Left lung (tissue), 10 donors: Measurements from ENCODE around the gene FMNL2. TPM values are rescaled to one million over a fixed set of nuclear protein-coding genes. Genes with fewer than 3 reads are reported as not detected.

Experiments used
- ATAC-seq: fragments of 200-7000 bp; cut with Tn5 transposase; one replicate; pipeline ENCODE4 v1.9.1; 2020; ENCODE audit warnings: moderate library complexity
- DNase-seq, 4 donors: peaks; one replicate each; pipeline ENCODE4 v3.0.0-alpha.2; 2013 to 2020
- H3K27ac ChIP-seq, 2 donors: fragments of 200-600 bp; sonication (generic) in 1 of 2; one replicate each; pipeline versions ENCODE4 v1.5.0 to v1.8.0; 2020 to 2021
- H3K27me3 ChIP-seq, 2 donors: fragments of 200-600 bp; sonication (generic) in 1 of 2; one replicate each; pipeline versions ENCODE4 v1.5.0 to v1.8.0; 2020 to 2021
- H3K36me3 ChIP-seq, 2 donors: fragments of 200-600 bp; sonication (generic) in 1 of 2; one replicate each; pipeline versions ENCODE4 v1.5.0 to v1.8.0; 2020 to 2021
- H3K4me1 ChIP-seq, 2 donors: fragments of 200-600 bp; one replicate each; pipeline ENCODE4 v1.8.0; 2021
- H3K4me3 ChIP-seq, 2 donors: fragments of 200-600 bp; sonication (generic) in 1 of 2; one replicate each; pipeline versions ENCODE4 v1.5.0 to v1.8.0; 2020 to 2021; ENCODE audit warnings: mild to moderate bottlenecking in 1 of 2
- H3K9me3 ChIP-seq, 2 donors: fragments of 200-600 bp; sonication (generic) in 1 of 2; one replicate each; pipeline versions ENCODE4 v1.5.0 to v1.8.0; 2020 to 2021
- intact Hi-C, 2 donors: fragments of 100-400 bp; cut with DNase I; formaldehyde crosslinking; loops; one replicate each; pipeline versions ENCODE4 v1.11.2 to v1.14.2; 2022
- polyA plus RNA-seq, 6 donors: library from polyadenylated mRNA; unstranded; fragments of 120-200 nt; gene quantifications; one replicate each; pipeline ENCODE4 v1.2.1, GENCODE V29; 2013; ENCODE audit not compliant: insufficient read length in 6 of 6
- total RNA-seq, 2 donors: library from RNA; stranded (reverse); fragmentation: NEBNext Ultra II Directional; extraction: Animal tissue kit (Norgen Biotek cat#: 25700); gene quantifications; one replicate each; pipeline ENCODE4 v1.2.1, GENCODE V29; 2021
- TF ChIP-seq, protein P1 (sequence below), 2 donors: fragments of 200-600 bp; sonication (generic) in 1 of 2; IDR thresholded peaks; one replicate each; pipeline versions ENCODE4 v1.5.0 to v1.8.0; 2021; ENCODE audit warnings: antibody characterized with exemption in 2 of 2
- donor health status: DM: no; HTN: yes; CAD: no.
- donor health status: DM: no; HTN: no; CAD: no.

FMNL2 gene
- total and polyA plus RNA-seq, 8 donors = 36.3 to 90.0 (median 77.7) TPM

DNA sequence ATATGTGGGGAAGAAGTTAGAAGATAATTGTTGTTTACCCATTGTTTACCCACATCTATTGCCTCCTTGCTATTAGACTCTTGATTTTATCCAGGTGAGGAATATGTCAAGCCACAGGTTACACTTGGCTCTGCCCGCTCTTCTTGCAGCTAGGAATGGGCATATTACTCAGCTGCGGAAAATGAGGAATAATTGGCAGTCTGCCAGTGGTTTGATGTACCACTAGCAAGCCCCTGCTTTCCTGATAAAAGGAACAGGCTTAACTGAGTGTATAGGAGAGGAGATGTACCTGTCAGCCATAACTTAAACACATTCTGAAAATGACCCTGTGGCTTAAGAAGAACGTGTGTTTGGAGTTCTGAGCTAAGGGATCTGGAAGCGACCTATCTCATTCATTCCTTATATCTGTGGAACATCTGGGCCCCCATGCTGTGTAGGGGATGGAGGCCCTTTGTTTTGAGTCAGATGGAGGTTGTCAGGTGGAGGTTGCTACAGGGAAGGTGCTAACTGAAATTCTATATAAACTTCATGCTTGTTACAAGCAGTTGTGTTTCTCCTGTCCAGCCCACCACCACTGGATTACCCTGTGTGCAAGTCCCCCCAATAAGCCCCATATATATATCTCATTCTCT is 4.6 kb upstream of the FMNL2 start:
- DNase-seq (no peak), ATAC-seq (no peak)
- TF ChIP-seq, protein P1, sequence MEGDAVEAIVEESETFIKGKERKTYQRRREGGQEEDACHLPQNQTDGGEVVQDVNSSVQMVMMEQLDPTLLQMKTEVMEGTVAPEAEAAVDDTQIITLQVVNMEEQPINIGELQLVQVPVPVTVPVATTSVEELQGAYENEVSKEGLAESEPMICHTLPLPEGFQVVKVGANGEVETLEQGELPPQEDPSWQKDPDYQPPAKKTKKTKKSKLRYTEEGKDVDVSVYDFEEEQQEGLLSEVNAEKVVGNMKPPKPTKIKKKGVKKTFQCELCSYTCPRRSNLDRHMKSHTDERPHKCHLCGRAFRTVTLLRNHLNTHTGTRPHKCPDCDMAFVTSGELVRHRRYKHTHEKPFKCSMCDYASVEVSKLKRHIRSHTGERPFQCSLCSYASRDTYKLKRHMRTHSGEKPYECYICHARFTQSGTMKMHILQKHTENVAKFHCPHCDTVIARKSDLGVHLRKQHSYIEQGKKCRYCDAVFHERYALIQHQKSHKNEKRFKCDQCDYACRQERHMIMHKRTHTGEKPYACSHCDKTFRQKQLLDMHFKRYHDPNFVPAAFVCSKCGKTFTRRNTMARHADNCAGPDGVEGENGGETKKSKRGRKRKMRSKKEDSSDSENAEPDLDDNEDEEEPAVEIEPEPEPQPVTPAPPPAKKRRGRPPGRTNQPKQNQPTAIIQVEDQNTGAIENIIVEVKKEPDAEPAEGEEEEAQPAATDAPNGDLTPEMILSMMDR (IDR thresholded peaks at IDR 0.05) = no peak
- H3K4me1 ChIP-seq = no peaks in the 10 kb centered on the region
- H3K4me3 ChIP-seq = no peak overlapping the region
- H3K27me3 ChIP-seq = peaks cover 0 to 16% of the 10 kb centered on the region in 2 donors
- no peak overlapping the region for H3K27ac ChIP-seq
- H3K9me3 ChIP-seq = no peaks in the 10 kb centered on the region
- intact Hi-C loops = no loop called here
- no peaks in the 10 kb centered on the region for H3K36me3 ChIP-seq

- intact Hi-C loops = no loop called here
Measured at GRCh38 chr2:152334701-152335015, 316 bp upstream of the FMNL2 start.

GRCh38 chr2:152335726-152336118 is 748 bp downstream of the FMNL2 start:
- Histone ChIP-seq H3K4me1 (peaks cover 6 to 21% of the 10 kb centered on the region in 2 donors), H3K4me3 (peak overlapping the region; percentile 89 to 93), H3K27ac (peak overlapping the region; percentile 86), H3K36me3 (no peaks in the 10 kb centered on the region), H3K9me3 (no peaks in the 10 kb centered on the region), H3K27me3 (peaks cover 0 to 33% of the 10 kb centered on the region in 2 donors)
- intact Hi-C loops = no loop called here
- ATAC-seq (peak; percentile 5), DNase-seq (peak in 1 of 4 donors; percentile 36)
- TF ChIP-seq, protein P1 (IDR thresholded peaks at IDR 0.05) = no peak

More at GRCh38 chr2:152334701-152335015, 316 bp upstream of the FMNL2 start:
- TF ChIP-seq, protein P1 (IDR thresholded peaks at IDR 0.05) = no peak
- Histone ChIP-seq H3K4me1 (peaks cover 3 to 12% of the 10 kb centered on the region in 2 donors), H3K27ac (peak overlapping the region; percentile 86), H3K27me3 (peaks cover 0 to 33% of the 10 kb centered on the region in 2 donors), H3K4me3 (peak overlapping the region; percentile 89 to 93), H3K9me3 (no peaks in the 10 kb centered on the region), H3K36me3 (no peaks in the 10 kb centered on the region)
- DNase-seq = no peak
- ATAC-seq = no peak

DNA sequence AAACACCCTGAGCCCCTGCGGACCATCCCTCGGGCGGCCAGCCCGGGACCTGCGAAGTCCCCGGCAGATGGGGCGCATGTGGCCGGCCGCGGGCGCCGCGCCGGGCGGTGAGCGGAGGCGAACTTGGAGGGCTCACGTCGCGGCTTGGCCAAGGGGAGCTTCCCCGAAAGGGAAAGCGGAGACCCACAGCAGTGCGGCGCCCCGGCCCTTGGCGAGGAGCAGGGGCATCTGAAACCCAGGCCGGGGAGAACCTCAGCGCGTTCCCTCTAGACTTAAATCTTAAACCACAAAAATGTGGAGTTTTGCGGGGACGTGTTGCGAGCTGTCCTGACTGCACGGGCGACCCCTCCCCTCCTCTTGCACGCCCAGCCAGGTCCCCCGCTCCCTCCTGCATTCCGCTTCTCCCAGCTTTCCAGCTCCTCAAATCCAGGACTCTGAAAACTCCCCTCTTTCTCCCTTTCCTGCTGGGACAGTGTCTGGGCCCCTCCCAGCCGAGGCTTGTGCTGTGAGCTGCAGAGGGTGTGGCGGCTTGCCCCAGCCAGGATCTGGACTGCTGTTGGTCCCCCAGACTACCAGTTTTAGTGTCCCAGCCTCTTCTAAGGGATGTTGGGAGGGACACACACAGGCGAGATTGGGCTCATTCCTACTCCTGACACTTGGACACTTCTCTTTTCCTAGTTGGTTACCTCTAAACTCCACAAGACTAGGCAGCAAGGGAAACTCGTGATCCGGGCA is 1.3 kb downstream of the FMNL2 start:
- Histone ChIP-seq H3K4me3 (peak overlapping the region; percentile 89 to 93), H3K36me3 (no peaks in the 10 kb centered on the region), H3K9me3 (no peaks in the 10 kb centered on the region), H3K27me3 (peaks cover 0 to 33% of the 10 kb centered on the region in 2 donors), H3K4me1 (peaks cover 6 to 27% of the 10 kb centered on the region in 2 donors), H3K27ac (peak overlapping the region; percentile 86)
- intact Hi-C loops = no loop called here
- DNase-seq (peak; percentile 55 to 86 (median 66)), ATAC-seq (peak; percentile 76)
- TF ChIP-seq, protein P1 (IDR thresholded peaks at IDR 0.05) = no peak

DNA sequence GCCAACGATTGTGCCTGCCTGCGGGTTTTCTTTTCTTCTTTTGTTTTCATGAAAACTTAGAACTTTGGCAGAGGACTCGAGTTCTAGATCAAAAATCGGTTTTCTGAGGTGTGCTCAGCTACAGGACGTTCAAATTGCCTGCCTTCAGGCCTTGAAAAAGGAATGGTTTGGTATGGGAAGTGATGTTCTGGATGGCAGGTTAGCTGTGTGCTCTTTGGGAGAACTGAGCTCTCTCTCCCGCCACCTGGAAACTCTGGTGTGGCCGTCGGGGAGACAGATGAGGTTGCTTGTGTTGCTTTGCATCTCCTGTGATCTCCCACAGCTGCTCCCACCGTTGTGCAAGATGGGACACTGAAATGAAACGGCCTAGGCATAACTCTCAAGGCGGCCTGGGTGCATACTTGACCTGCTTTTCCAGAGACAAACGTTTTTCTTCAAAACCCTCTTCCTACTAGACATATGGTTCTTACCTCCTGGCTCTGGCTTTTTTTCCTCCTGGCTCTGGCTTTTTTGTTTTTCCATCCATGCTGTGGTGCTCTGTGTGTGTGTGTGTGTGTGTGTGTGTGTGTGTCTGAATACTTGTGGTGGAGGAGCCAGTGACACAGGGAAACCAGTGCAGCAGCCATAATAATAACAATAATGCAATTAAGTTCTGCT is 2.0 kb downstream of the FMNL2 start:
- ATAC-seq (peak; percentile 3), DNase-seq (peak in 2 of 4 donors; percentile 31 to 37)
- intact Hi-C loops = no loop called here
- no peaks in the 10 kb centered on the region for H3K9me3 ChIP-seq
- H3K27me3 ChIP-seq = peaks cover 0 to 33% of the 10 kb centered on the region in 2 donors
- H3K36me3 ChIP-seq = no peaks in the 10 kb centered on the region
- peaks cover 6 to 29% of the 10 kb centered on the region in 2 donors for H3K4me1 ChIP-seq
- peak overlapping the region; percentile 86 for H3K27ac ChIP-seq
- TF ChIP-seq, protein P1 (IDR thresholded peaks at IDR 0.05) = no peak
- peak overlapping the region; percentile 89 to 93 for H3K4me3 ChIP-seq
